ENCODE measurements around the gene TMEM184A. TPM values are rescaled to one million over a fixed set of nuclear protein-coding genes. Genes with fewer than 3 reads are reported as not detected.

The TMEM184A gene
- total and polyA plus RNA-seq, 2 experiments from 2014 or later: 0.18 to 0.66 TPM

GRCh38 chr7:1512781-1513656, 43.0 kb downstream of the TMEM184A start:
- H3K79me2 ChIP-seq (replicated peaks; ENCODE audit: insufficient read depth): no peaks in the 10 kb centered on the region
- no peak for DNase-seq (ENCODE audit: low spot score)
- H3K36me3 ChIP-seq (ENCODE audit: insufficient read depth): no peaks in the 10 kb centered on the region
- no peak overlapping the region for H2AFZ ChIP-seq
- TF ChIP-seq CTCF (conservative IDR thresholded peaks at IDR 0.05; ENCODE audit: low read depth in 2 of 2) (no peak), ZNF462 (CRISPR knock-in tag; IDR thresholded peaks at IDR 0.05) (no peak)
- no peak for ATAC-seq
- H3K27me3 Mint-ChIP-seq (ENCODE audit: insufficient read depth, low read depth, poor library complexity): peaks cover 15% of the 10 kb centered on the region
- H3K4me3 ChIP-seq: no peak overlapping the region
- no peak overlapping the region for H3K27ac ChIP-seq (ENCODE audit: low read depth)
- no peak overlapping the region for H3K4me2 ChIP-seq
- H3K9me2 ChIP-seq (ENCODE audit: insufficient read depth): no peaks in the 10 kb centered on the region
- H3K4me1 ChIP-seq (ENCODE audit: insufficient read depth): no peaks in the 10 kb centered on the region
- no peaks in the 10 kb centered on the region for H3K9me3 Mint-ChIP-seq
- H3K36me3 Mint-ChIP-seq (ENCODE audit: low read depth): no peaks in the 10 kb centered on the region
- H3K27ac Mint-ChIP-seq: no peak overlapping the region
- no peak overlapping the region for H3K4me3 Mint-ChIP-seq
- no peaks in the 10 kb centered on the region for H3K27me3 ChIP-seq (ENCODE audit: insufficient read depth)
- no peaks in the 10 kb centered on the region for H3F3A ChIP-seq (replicated peaks; ENCODE audit: low read depth)
- H3K4me1 Mint-ChIP-seq: no peaks in the 10 kb centered on the region
- no peaks in the 10 kb centered on the region for H4K20me1 ChIP-seq (replicated peaks; ENCODE audit: insufficient read depth)
